CD4-positive, CD25-positive, alpha-beta regulatory T cell (primary cell): ENCODE results near the gene PRUNE2. TPM values are rescaled to one million over a fixed set of nuclear protein-coding genes. Genes with fewer than 3 reads are reported as not detected.

Source experiments
- ATAC-seq, 2 donors: fragments of 150-1000 bp; cut with Tn5 transposase; one replicate each; pipeline ENCODE4 v1.10.0; 2021; ENCODE audit warnings: low read depth in 2 of 2, moderate number of reproducible peaks in 2 of 2, moderate library complexity in 1 of 2
- DNase-seq, 3 donors: peaks; one replicate each; pipeline versions ENCODE4 v3.0.0 to v3.0.0-alpha.2; 2012 to 2022; ENCODE audit warnings: mixed read lengths in 1 of 3
- H3K27ac ChIP-seq: one replicate; pipeline ENCODE4 v1.7.0; 2013; ENCODE audit warnings: mild to moderate bottlenecking, low read length; ENCODE audit not compliant: insufficient read depth, poor library complexity, severe bottlenecking
- H3K27me3 ChIP-seq: one replicate; pipeline ENCODE4 v1.7.0; 2013; ENCODE audit warnings: low read length; ENCODE audit not compliant: control insufficient read depth, insufficient read depth
- H3K36me3 ChIP-seq: one replicate; pipeline ENCODE4 v1.7.0; 2013; ENCODE audit warnings: mild to moderate bottlenecking, low read length, moderate library complexity; ENCODE audit not compliant: control insufficient read depth, insufficient read depth
- H3K4me1 ChIP-seq: 2 replicates; pipeline ENCODE4 v1.7.0; 2013; ENCODE audit warnings: mild to moderate bottlenecking, low read length; ENCODE audit not compliant: insufficient read depth, control insufficient read depth, poor library complexity, severe bottlenecking
- H3K4me3 ChIP-seq: one replicate; pipeline ENCODE4 v1.7.0; 2013; ENCODE audit warnings: low read depth, mild to moderate bottlenecking, low read length, moderate library complexity
- H3K9me3 ChIP-seq, 2 experiments: 1 replicate in 1 of 2; 2 replicates in 1 of 2; pipeline ENCODE4 v1.7.0; 2013; ENCODE audit warnings: low read length in 2 of 2, mild to moderate bottlenecking in 1 of 2, moderate library complexity in 1 of 2; ENCODE audit not compliant: control insufficient read depth in 2 of 2
- H3K27ac Mint-ChIP-seq, 3 donors: one replicate each; pipeline ENCODE4 v1.8.0; 2020 to 2022; ENCODE audit warnings: mild to moderate bottlenecking in 3 of 3, mixed read lengths in 3 of 3, moderate library complexity in 2 of 3
- H3K27me3 Mint-ChIP-seq: one replicate; pipeline ENCODE4 v1.8.0; 2022; ENCODE audit warnings: mild to moderate bottlenecking, mixed read lengths
- H3K36me3 Mint-ChIP-seq: one replicate; pipeline ENCODE4 v1.8.0; 2020; ENCODE audit warnings: mixed read lengths
- H3K4me1 Mint-ChIP-seq, 4 donors: one replicate each; pipeline ENCODE4 v1.8.0; 2020 to 2022; ENCODE audit warnings: mixed read lengths in 4 of 4, mild to moderate bottlenecking in 1 of 4
- H3K4me3 Mint-ChIP-seq, 4 donors: one replicate each; pipeline ENCODE4 v1.8.0; 2020 to 2022; ENCODE audit warnings: mild to moderate bottlenecking in 4 of 4, mixed read lengths in 4 of 4, moderate library complexity in 3 of 4
- H3K9me3 Mint-ChIP-seq, 7 donors: one replicate each; pipeline ENCODE4 v1.8.0; 2020 to 2022; ENCODE audit warnings: mixed read lengths in 7 of 7, mild to moderate bottlenecking in 3 of 7, moderate library complexity in 2 of 7
- polyA plus RNA-seq, 4 donors: library from polyadenylated mRNA; unstranded; fragments of 300-500 nt; fragmentation: Illumina TruSeq; gene quantifications; one replicate each; pipeline ENCODE4 v1.2.3, GENCODE V29; 2021
- total RNA-seq: library from RNA; stranded (reverse); gene quantifications from one replicate; pipeline ENCODE4 v1.2.3, GENCODE V29; 2022

The PRUNE2 gene
- total and polyA plus RNA-seq, 5 donors from 2014 or later: 0.28 to 0.30 TPM; not detected in 3

DNA sequence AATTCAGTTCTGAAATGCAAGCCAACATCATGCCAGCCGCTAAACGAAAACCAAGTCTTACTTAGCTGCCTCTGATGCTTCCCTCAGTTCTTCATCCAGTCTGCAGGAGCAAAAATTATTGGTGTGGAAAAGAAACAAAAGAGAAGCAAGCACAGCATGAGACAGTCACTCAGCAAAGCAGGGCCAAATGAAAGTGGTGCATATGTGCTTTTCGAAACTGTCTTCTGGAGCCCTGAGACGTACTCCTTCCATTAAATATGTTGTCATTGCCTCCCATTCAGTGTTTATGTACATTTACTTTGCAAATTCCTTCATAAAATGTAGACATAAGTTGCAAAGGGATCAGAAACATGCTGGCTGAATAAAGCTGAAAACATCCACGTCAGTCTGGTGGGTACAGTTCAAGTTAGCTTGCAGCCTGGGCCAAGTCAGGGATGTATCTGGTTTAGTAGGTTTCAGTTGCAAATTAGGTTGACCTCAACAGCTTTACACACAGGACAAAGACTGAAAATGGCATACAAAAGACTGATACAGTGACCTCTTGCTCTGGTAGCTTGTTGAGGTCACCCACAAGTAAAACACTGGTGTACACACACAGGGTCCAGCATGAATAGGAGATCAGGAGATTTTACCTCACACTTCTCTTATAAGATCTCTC lies 281.4 kb downstream of the PRUNE2 start:
- H3K9me3 Mint-ChIP-seq: no peaks in the 10 kb centered on the region
- ATAC-seq: no peak
- peaks cover 17% of the 10 kb centered on the region for H3K27me3 Mint-ChIP-seq
- H3K9me3 ChIP-seq: no peaks in the 10 kb centered on the region
- H3K27me3 ChIP-seq: peaks cover 6% of the 10 kb centered on the region
- H3K4me1 ChIP-seq: peaks cover under 1% of the 10 kb centered on the region
- H3K4me3 Mint-ChIP-seq: no peak overlapping the region
- H3K36me3 Mint-ChIP-seq: no peaks in the 10 kb centered on the region
- DNase-seq: no peak
- H3K27ac Mint-ChIP-seq: no peak overlapping the region
- H3K4me3 ChIP-seq: no peak overlapping the region
- H3K4me1 Mint-ChIP-seq: peaks cover 0 to 3% (median 1%) of the 10 kb centered on the region in 4 donors
- no peak overlapping the region for H3K27ac ChIP-seq
- H3K36me3 ChIP-seq: no peaks in the 10 kb centered on the region

DNA sequence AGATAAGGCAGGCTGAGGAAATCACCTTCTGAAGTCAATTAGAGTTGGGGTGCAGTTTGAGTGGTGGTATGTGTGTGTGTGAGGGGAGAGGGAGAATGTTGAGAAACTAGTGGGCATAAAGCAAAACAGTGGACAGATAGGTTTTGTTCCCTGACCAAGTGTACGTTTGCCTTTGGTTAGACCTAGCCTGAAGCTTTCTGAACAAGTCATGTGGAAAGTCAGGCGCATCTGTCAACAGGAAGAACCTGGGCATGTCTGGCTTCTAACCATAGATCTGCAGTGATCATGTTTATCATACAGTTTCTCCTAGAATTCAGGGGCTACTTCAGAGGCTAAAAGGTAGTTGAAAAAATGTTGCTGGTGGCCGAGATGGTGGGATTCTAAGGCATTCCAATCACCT lies 284.9 kb downstream of the PRUNE2 start:
- no peak overlapping the region for H3K4me3 ChIP-seq
- DNase-seq: no peak
- no peak overlapping the region for H3K27ac Mint-ChIP-seq
- peaks cover 6% of the 10 kb centered on the region for H3K27me3 ChIP-seq
- H3K4me1 ChIP-seq: no peaks in the 10 kb centered on the region
- no peaks in the 10 kb centered on the region for H3K36me3 ChIP-seq
- H3K9me3 Mint-ChIP-seq: peaks cover 0 to under 1% (median 0%) of the 10 kb centered on the region in 7 donors
- peaks cover 21% of the 10 kb centered on the region for H3K27me3 Mint-ChIP-seq
- H3K4me3 Mint-ChIP-seq: no peak overlapping the region
- no peak overlapping the region for H3K27ac ChIP-seq
- peaks cover 0 to 2% (median 0%) of the 10 kb centered on the region in 4 donors for H3K4me1 Mint-ChIP-seq
- H3K36me3 Mint-ChIP-seq: no peaks in the 10 kb centered on the region
- H3K9me3 ChIP-seq: no peaks in the 10 kb centered on the region
- ATAC-seq: no peak

DNA sequence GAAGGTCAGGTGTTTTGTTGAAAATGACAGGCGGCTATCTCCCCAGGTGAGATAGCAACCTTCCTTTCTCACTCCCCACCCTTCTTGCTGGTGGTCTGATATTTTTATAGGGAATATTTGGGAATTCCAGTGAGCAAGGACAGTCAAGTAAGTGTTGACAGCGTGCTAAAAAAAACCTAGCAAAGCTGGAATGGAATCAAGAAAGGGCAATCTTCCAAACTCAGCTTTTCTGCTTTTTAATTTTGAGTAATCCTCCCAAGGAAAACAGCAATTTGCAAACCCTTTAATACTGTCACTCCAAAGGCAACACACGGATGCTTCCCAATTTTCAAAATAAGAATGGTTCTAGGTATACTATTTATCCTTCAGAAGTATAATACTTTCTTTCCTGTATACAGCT lies 285.3 kb downstream of the PRUNE2 start:
- no peak overlapping the region for H3K4me3 Mint-ChIP-seq
- H3K27ac ChIP-seq: no peak overlapping the region
- peaks cover 6% of the 10 kb centered on the region for H3K27me3 ChIP-seq
- peaks cover 21% of the 10 kb centered on the region for H3K27me3 Mint-ChIP-seq
- peaks cover 0 to 2% (median 0%) of the 10 kb centered on the region in 4 donors for H3K4me1 Mint-ChIP-seq
- no peak overlapping the region for H3K4me3 ChIP-seq
- H3K9me3 Mint-ChIP-seq: peaks cover 0 to 1% (median 0%) of the 10 kb centered on the region in 7 donors
- no peaks in the 10 kb centered on the region for H3K9me3 ChIP-seq
- no peak overlapping the region for H3K27ac Mint-ChIP-seq
- DNase-seq (no peak), ATAC-seq (no peak)
- H3K4me1 ChIP-seq: no peaks in the 10 kb centered on the region
- H3K36me3 ChIP-seq: no peaks in the 10 kb centered on the region
- no peaks in the 10 kb centered on the region for H3K36me3 Mint-ChIP-seq

DNA sequence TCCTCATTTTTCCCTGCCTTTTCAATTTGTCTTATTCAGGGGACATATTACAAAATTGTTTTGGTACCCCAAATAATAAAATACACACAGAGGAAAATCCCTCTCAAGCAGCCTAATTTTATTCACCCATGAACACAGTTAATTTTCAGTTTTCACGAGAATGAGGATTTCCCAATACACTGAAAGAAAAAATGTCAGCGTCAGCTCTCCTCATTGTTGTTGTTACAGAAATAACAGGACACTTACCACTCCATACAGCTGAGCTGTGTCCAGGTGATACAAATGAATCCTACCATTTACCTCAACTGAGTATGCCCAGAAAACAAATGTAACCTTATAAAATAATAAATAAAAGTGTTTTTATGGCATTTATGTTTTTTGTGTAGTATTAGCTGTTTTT lies 286.3 kb downstream of the PRUNE2 start:
- ATAC-seq (no peak), DNase-seq (no peak)
- H3K36me3 ChIP-seq: no peaks in the 10 kb centered on the region
- no peak overlapping the region for H3K27ac Mint-ChIP-seq
- H3K9me3 ChIP-seq: no peaks in the 10 kb centered on the region
- peaks cover 21% of the 10 kb centered on the region for H3K27me3 Mint-ChIP-seq
- no peak overlapping the region for H3K4me3 Mint-ChIP-seq
- H3K4me3 ChIP-seq: no peak overlapping the region
- H3K27ac ChIP-seq: no peak overlapping the region
- peaks cover 9% of the 10 kb centered on the region for H3K27me3 ChIP-seq
- H3K4me1 Mint-ChIP-seq: peaks cover 0 to 2% (median under 1%) of the 10 kb centered on the region in 4 donors
- H3K4me1 ChIP-seq: no peaks in the 10 kb centered on the region
- no peaks in the 10 kb centered on the region for H3K36me3 Mint-ChIP-seq
- peaks cover 0 to 1% (median 0%) of the 10 kb centered on the region in 7 donors for H3K9me3 Mint-ChIP-seq

DNA sequence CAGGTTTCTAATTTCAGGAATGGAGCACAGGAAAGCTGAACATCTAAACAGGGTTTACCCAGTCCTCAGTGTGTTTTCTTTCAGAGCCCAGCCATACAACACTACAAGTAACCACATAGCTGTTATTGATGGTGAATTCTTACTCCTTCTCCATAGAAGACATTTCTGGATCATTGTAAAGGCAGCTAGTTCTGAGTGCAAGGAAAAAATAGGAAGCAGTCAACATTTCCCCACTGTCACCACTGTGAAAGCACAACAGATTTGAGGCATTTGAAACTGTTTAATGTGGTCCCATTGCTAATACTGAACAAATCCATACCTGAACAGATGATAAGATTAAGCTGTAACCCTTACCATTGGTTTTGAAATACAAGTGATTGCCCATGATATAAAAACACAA lies 286.7 kb downstream of the PRUNE2 start:
- Histone ChIP-seq H3K27ac (no peak overlapping the region), H3K36me3 (no peaks in the 10 kb centered on the region), H3K9me3 (no peaks in the 10 kb centered on the region), H3K27me3 (peaks cover 9% of the 10 kb centered on the region), H3K4me1 (no peaks in the 10 kb centered on the region), H3K4me3 (no peak overlapping the region)
- Mint-ChIP-seq H3K4me1 (peaks cover 0 to 2% (median under 1%) of the 10 kb centered on the region in 4 donors), H3K9me3 (peaks cover 0 to 1% (median 0%) of the 10 kb centered on the region in 7 donors), H3K27ac (peak overlapping the region in 1 of 3 donors; percentile 11), H3K27me3 (peaks cover 21% of the 10 kb centered on the region), H3K4me3 (no peak overlapping the region), H3K36me3 (no peaks in the 10 kb centered on the region)
- ATAC-seq (no peak), DNase-seq (no peak)

DNA sequence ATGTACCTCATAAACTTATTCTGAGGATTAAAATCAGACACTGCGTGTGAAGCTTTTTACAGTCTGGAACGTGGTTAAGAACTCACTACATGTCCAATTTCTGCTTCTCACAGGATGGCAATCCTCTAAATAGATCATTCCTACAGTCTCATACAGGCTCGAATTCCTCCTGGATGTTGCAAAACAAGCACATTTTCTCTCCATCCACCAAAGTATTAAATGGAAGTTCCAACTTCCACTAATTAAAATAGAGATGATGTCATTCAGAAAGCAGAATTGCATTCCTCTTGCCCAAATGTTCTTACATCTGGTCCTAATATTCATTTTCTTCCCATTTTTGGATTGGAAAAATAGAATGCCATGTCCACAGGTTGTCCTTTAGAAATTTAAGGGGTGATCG lies 287.2 kb downstream of the PRUNE2 start:
- ATAC-seq: no peak
- Mint-ChIP-seq H3K27ac (no peak overlapping the region), H3K4me1 (peaks cover 0 to 2% (median under 1%) of the 10 kb centered on the region in 4 donors)

DNA sequence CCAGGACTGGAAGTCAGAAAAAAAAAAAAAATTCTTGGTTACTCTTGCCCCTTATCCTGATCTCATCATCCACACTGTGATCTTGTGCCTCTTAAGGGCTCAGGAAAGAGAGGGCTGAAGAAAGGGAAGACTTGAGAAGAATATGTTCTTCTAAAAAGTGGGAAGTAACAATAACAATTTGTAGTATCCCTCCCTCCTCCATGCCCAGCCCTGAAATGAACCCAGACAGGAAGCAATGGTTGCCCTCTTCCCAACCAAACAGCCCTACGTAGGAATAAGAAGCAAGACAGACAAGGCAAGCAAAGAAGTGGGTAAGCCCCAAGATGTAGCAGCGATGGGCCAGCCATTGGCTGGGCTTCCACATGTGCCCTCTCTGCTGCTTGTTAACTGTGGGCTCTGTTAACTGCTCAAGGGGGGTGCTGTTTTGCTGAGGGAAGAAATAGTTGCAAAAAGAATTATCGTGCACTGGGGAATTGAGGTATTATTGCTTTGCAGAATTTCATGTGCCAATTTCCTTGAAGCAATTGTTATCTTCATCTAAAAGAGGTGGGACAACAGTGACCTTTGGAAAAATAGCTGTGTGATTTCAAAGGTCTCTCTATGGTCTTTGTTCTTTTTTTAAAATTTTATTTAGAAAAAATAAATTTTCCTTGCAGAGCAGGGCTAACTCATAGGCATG lies 288.3 kb downstream of the PRUNE2 start:
- H3K9me3 ChIP-seq: no peaks in the 10 kb centered on the region
- H3K4me3 ChIP-seq: no peak overlapping the region
- DNase-seq (no peak), ATAC-seq (no peak)
- peaks cover 0 to 1% (median 0%) of the 10 kb centered on the region in 7 donors for H3K9me3 Mint-ChIP-seq
- H3K4me1 Mint-ChIP-seq: peaks cover 0 to 2% (median under 1%) of the 10 kb centered on the region in 4 donors
- no peak overlapping the region for H3K27ac ChIP-seq
- H3K36me3 Mint-ChIP-seq: no peaks in the 10 kb centered on the region
- H3K36me3 ChIP-seq: no peaks in the 10 kb centered on the region
- peaks cover 21% of the 10 kb centered on the region for H3K27me3 Mint-ChIP-seq
- H3K4me3 Mint-ChIP-seq: no peak overlapping the region
- H3K4me1 ChIP-seq: no peaks in the 10 kb centered on the region
- H3K27ac Mint-ChIP-seq: no peak overlapping the region
- peaks cover 10% of the 10 kb centered on the region for H3K27me3 ChIP-seq

More for the DNA sequence above, 287.2 kb downstream of the PRUNE2 start:
- Mint-ChIP-seq H3K27me3 (peaks cover 21% of the 10 kb centered on the region), H3K9me3 (peaks cover 0 to 1% (median 0%) of the 10 kb centered on the region in 7 donors), H3K4me3 (no peak overlapping the region), H3K36me3 (no peaks in the 10 kb centered on the region)
- DNase-seq: no peak
- Histone ChIP-seq H3K27ac (no peak overlapping the region), H3K4me1 (no peaks in the 10 kb centered on the region), H3K4me3 (no peak overlapping the region), H3K27me3 (peaks cover 9% of the 10 kb centered on the region), H3K36me3 (no peaks in the 10 kb centered on the region), H3K9me3 (no peaks in the 10 kb centered on the region)
